ENCODE data around the gene OPN4.

GRCh38 chr10:86710987-86711512 lies 56.7 kb downstream of the OPN4 start:
- TF ChIP-seq CTCF (conservative IDR thresholded peaks at IDR 0.05 in 1 of 2, IDR thresholded peaks at IDR 0.05 in 1 of 2; ENCODE audit: extremely low read depth in 1 of 2, insufficient read depth in 1 of 2, low read depth in 1 of 2, low read length in 2 of 2) (peak; percentile 50 to 77), EZH2 (IDR thresholded peaks at IDR 0.05; ENCODE audit: borderline replicate concordance, low read length) (no peak)
